ENCODE data around the gene CAMSAP1. TPM values are rescaled to one million over a fixed set of nuclear protein-coding genes. Genes with fewer than 3 reads are reported as not detected.
A peak's percentile ranks its signal among the peaks of the same experiment; 100 is the strongest.

The CAMSAP1 gene
- total and polyA plus RNA-seq, 9 of the 15 experiments (the other 6 are each of a cell fraction or from before 2014, with no cell fraction given): 1.5 to 28.8 (median 14.3) TPM

DNA sequence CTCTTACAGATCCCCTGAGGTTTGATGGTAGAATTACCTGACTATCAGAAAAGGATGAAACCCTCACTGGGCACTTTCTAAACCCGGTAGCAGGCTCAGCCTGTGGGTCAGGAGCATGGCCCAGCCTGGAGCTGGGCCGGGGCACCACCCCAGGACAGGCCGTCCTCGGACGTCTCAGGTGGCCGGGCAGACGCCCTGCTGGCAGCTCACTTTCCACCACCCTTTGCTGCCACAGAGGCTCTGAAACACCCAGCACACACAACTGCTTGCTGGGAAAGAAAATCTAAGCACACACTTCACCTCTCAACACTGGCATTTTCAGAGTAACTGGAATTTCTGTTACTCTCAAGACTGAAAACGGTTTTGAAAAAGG is 49.4 kb upstream of the CAMSAP1 start (continued):
- TF ChIP-seq RBFOX2 (IDR thresholded peaks at IDR 0.05; ENCODE audit: low read depth, low read length) (peak; percentile 44; the same call in 1 of the 2 replicates), PCBP1 (IDR thresholded peaks at IDR 0.05; ENCODE audit: low read depth, low read length, poor library complexity, severe bottlenecking) (no peak), RBM17 (IDR thresholded peaks at IDR 0.05; ENCODE audit: borderline replicate concordance, low read depth, low read length) (no peak), HDAC1 (IDR thresholded peaks at IDR 0.05) (no peak), ERF (CRISPR knock-in tag; IDR thresholded peaks at IDR 0.05) (0 out of 2 replicates have a peak, but pooled peaks have one; percentile 35)

DNA sequence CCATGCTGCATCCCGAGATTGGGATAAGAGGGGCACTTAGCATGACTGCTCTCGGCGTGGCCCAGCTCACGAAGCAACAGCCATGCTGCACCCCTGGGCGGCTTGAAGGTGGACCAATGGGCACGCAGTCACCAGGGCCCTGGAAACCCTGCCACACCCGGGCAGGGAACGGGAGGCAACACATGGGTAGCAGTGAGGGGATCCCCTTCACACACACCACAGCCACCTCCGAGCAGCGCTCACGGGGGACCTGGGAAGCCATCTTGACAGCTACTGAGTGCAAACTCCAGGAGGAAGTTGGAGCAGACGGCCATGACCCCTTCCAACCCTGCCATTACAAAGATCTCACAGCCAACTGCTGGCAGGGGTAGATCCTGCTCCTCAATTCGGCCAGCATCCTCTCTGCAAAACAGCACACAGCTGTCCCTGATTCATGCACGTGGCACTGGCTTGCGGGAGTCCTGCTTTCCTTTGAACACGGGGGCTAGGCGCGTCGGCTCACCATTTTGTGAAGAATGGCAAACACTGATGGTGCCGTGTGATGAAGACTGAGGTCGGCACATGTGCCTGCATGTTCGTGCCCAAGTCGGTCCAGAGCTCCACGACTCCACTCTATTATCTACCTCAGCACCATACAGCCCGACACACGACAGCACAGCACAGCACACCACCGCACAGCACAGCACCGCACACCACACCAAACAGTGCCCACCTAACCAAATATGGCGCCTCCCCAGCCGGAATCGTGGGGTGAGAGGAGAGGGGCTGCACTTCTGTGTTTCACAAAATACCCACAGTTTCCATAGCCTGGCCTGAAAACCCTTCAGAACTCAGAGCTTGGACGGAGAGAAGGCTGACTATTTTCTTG is 48.8 kb upstream of the CAMSAP1 start:
- H2AFZ ChIP-seq (ENCODE audit: low read depth, low read length): no peak overlapping the region
- peak overlapping the region; percentile 94 to 95 for H3K9ac ChIP-seq (ENCODE audit: insufficient read depth in 1 of 2, low read depth in 2 of 2, low read length in 2 of 2)
- peak overlapping the region; percentile 76 for H3K4me3 ChIP-seq
- intact Hi-C loops (cut with micrococcal nuclease) (no loop called here), in situ Hi-C loops (cut with MboI) (no loop called here)
- H4K20me1 ChIP-seq (replicated peaks; ENCODE audit: control insufficient read depth, insufficient read depth, low read length): peaks cover 12% of the 10 kb centered on the region
- no peaks in the 10 kb centered on the region for H3K9me3 ChIP-seq (replicated peaks; ENCODE audit: control insufficient read depth, insufficient read depth, low read depth, low read length)
- no TSS peak for BruUV-seq (replicated peaks)
- H3K4me1 ChIP-seq (replicated peaks in 1 of 2; ENCODE audit: control insufficient read depth in 2 of 2, insufficient read depth in 2 of 2, low read length in 2 of 2): peaks cover 42 to 53% of the 10 kb centered on the region in 2 experiments
- WGBS (ENCODE audit: insufficient coverage, low coverage, missing lambda C conversion rate): 12% methylated on average over 32 of the region's 32 CpGs
- DNase-seq (ENCODE audit: extremely low read depth in 1 of 4, low spot score in 3 of 4) (peak in 2 of 4 experiments; percentile 27 to 46), ATAC-seq (no peak), FAIRE-seq (no peak)
- POLR2A ChIA-PET: interaction anchor here (0.5 to 1.6 kb wide), 11 partner anchors 11 to 403 kb away, joined by 3 to 6 read pairs (median 3); no protein-coding TSS in a partner anchor
- CTCF ChIA-PET (ENCODE audit: low intra/inter-chr PET ratio): no interaction called here
- no peaks in the 10 kb centered on the region for H3K9me1 ChIP-seq (ENCODE audit: control insufficient read depth, insufficient read depth, low read length)
- peaks cover 77% of the 10 kb centered on the region for H3K36me3 ChIP-seq (ENCODE audit: control insufficient read depth, insufficient read depth, low read length)
- peak overlapping the region; percentile 99 for H3K4me2 ChIP-seq (ENCODE audit: insufficient read depth, low read length)
- H3K27ac ChIP-seq (ENCODE audit: extremely low read depth, low read depth, low read length): peak overlapping the region; percentile 89
- peaks cover 92% of the 10 kb centered on the region for H3K79me2 ChIP-seq (ENCODE audit: control insufficient read depth, insufficient read depth, low read length)
- no peaks in the 10 kb centered on the region for H3K27me3 ChIP-seq (ENCODE audit: control insufficient read depth in 2 of 2, insufficient read depth in 2 of 2, low read length in 2 of 2)
- TF ChIP-seq CXXC5 (CRISPR knock-in tag; IDR thresholded peaks at IDR 0.05) (peak; percentile 26; the same call in 1 of the 2 replicates), DMBX1 (CRISPR knock-in tag; IDR thresholded peaks at IDR 0.05; ENCODE audit: borderline replicate concordance) (0 out of 2 replicates have a peak, but pooled peaks have one; percentile 31), PPARD (CRISPR knock-in tag; IDR thresholded peaks at IDR 0.05) (no peak), ZNF175 (CRISPR knock-in tag; IDR thresholded peaks at IDR 0.05; ENCODE audit: low read depth) (0 out of 2 replicates have a peak, but pooled peaks have one; percentile 31), NR2C2 (CRISPR knock-in tag; IDR thresholded peaks at IDR 0.05) (no peak), NR2C2 (tag; IDR thresholded peaks at IDR 0.05) (0 out of 2 replicates have a peak, but pooled peaks have one; percentile 12), TEAD4 (IDR thresholded peaks at IDR 0.05; ENCODE audit: low read length) (peak; percentile 16; the same call in 1 of the 2 replicates), TEAD4 (CRISPR knock-in tag; IDR thresholded peaks at IDR 0.05; ENCODE audit: borderline replicate concordance) (no peak), BACH1 (tag; IDR thresholded peaks at IDR 0.05) (0 out of 2 replicates have a peak, but pooled peaks have one; percentile 15)
- TF ChIP-seq, protein P1, sequence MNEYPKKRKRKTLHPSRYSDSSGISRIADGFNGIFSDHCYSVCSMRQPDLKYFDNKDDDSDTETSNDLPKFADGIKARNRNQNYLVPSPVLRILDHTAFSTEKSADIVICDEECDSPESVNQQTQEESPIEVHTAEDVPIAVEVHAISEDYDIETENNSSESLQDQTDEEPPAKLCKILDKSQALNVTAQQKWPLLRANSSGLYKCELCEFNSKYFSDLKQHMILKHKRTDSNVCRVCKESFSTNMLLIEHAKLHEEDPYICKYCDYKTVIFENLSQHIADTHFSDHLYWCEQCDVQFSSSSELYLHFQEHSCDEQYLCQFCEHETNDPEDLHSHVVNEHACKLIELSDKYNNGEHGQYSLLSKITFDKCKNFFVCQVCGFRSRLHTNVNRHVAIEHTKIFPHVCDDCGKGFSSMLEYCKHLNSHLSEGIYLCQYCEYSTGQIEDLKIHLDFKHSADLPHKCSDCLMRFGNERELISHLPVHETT (CRISPR knock-in tag; conservative IDR thresholded peaks at IDR 0.05 in 1 of 2, IDR thresholded peaks at IDR 0.05 in 1 of 2): 0 out of 4 replicates have a peak, but pooled peaks of 1 of the 2 experiments have one; percentile 61
- TF ChIP-seq, protein P2, sequence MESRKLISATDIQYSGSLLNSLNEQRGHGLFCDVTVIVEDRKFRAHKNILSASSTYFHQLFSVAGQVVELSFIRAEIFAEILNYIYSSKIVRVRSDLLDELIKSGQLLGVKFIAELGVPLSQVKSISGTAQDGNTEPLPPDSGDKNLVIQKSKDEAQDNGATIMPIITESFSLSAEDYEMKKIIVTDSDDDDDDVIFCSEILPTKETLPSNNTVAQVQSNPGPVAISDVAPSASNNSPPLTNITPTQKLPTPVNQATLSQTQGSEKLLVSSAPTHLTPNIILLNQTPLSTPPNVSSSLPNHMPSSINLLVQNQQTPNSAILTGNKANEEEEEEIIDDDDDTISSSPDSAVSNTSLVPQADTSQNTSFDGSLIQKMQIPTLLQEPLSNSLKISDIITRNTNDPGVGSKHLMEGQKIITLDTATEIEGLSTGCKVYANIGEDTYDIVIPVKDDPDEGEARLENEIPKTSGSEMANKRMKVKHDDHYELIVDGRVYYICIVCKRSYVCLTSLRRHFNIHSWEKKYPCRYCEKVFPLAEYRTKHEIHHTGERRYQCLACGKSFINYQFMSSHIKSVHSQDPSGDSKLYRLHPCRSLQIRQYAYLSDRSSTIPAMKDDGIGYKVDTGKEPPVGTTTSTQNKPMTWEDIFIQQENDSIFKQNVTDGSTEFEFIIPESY (CRISPR knock-in tag; IDR thresholded peaks at IDR 0.05): peak; percentile 21; the same call in 1 of the 2 replicates
